SK-N-SH treated with all-trans-retinoic acid at 6 μM for 48 hours (cell line): ENCODE data around the gene FRG2B.
"Not testable (repeated sequence)": the region's sequence is repeated elsewhere in the genome, so short reads cannot be mapped to it uniquely, and the experiment has no call there.

ENCODE experiments used
- CSRNP3 ChIP-seq: fragments of 250-450 bp; sonication (Bioruptor Pico); IDR thresholded peaks from 2 replicates; pipeline ENCODE4 v1.5.1; 2021; ENCODE audit warnings: mild to moderate bottlenecking, moderate library complexity
- PATZ1 ChIP-seq: fragments of 250-450 bp; sonication (Bioruptor Pico); IDR thresholded peaks from 2 replicates; pipeline ENCODE4 v1.8.0; 2020; ENCODE audit warnings: mild to moderate bottlenecking, moderate library complexity, borderline replicate concordance
- POU6F1 ChIP-seq: fragments of 250-450 bp; sonication (Bioruptor Pico); IDR thresholded peaks from 2 replicates; pipeline ENCODE4 v1.8.0; 2021; ENCODE audit warnings: low read depth, mild to moderate bottlenecking, moderate library complexity, borderline replicate concordance
- RARB ChIP-seq: fragments of 250-450 bp; sonication (Bioruptor Pico); IDR thresholded peaks from 2 replicates; pipeline ENCODE4 v1.8.0; 2021; ENCODE audit warnings: mild to moderate bottlenecking, moderate library complexity
- SNAI2 ChIP-seq: fragments of 250-450 bp; sonication (Bioruptor Pico); IDR thresholded peaks from 2 replicates; pipeline ENCODE4 v1.5.0; 2020; ENCODE audit warnings: mild to moderate bottlenecking, moderate library complexity
- TCF4 ChIP-seq: fragments of 250-450 bp; sonication (Bioruptor Pico); IDR thresholded peaks from 2 replicates; pipeline ENCODE4 v1.8.0; 2021; ENCODE audit warnings: mild to moderate bottlenecking, moderate library complexity, borderline replicate concordance
- TOX ChIP-seq: fragments of 250-450 bp; sonication (Bioruptor Pico); IDR thresholded peaks from 2 replicates; pipeline ENCODE4 v1.8.0; 2021; ENCODE audit warnings: mild to moderate bottlenecking, moderate library complexity, borderline replicate concordance
- TSHZ2 ChIP-seq: fragments of 250-450 bp; sonication (Bioruptor Pico); IDR thresholded peaks from 2 replicates; pipeline ENCODE4 v1.5.0; 2020; ENCODE audit warnings: mild to moderate bottlenecking, moderate library complexity
- ZFP3 ChIP-seq: fragments of 250-450 bp; sonication (Bioruptor Pico); IDR thresholded peaks from 2 replicates; pipeline ENCODE4 v1.5.0; 2020; ENCODE audit warnings: mild to moderate bottlenecking, moderate library complexity
- ZNF70 ChIP-seq: fragments of 450-650 bp; formaldehyde crosslinking; IDR thresholded peaks from 2 replicates; pipeline ENCODE4 v1.5.0; 2020; ENCODE audit warnings: mild to moderate bottlenecking, moderate library complexity
- ZNF8 ChIP-seq: fragments of 450-650 bp; formaldehyde crosslinking; IDR thresholded peaks from 2 replicates; pipeline ENCODE4 v1.5.0; 2020; ENCODE audit warnings: mild to moderate bottlenecking, moderate library complexity

- not testable (repeated sequence) for TF ChIP-seq ZNF8 (CRISPR knock-in tag); TCF4; PATZ1 (CRISPR knock-in tag); SNAI2 (CRISPR knock-in tag); TOX (CRISPR knock-in tag); RARB; ZNF70 (CRISPR knock-in tag); CSRNP3 (CRISPR knock-in tag); TSHZ2 (CRISPR knock-in tag); ZFP3 (CRISPR knock-in tag); POU6F1 (CRISPR knock-in tag)
Observed at GRCh38 chr10:133647075-133647748, 20.6 kb upstream of the FRG2B start.
